Mucosa of descending colon (tissue), 3 donors: ENCODE results near the gene FNDC3B. TPM values are rescaled to one million over a fixed set of nuclear protein-coding genes. Genes with fewer than 3 reads are reported as not detected.
A peak's percentile ranks its signal among the peaks of the same experiment; 100 is the strongest.

Experiments
- ATAC-seq: fragments of 200-7000 bp; cut with Tn5 transposase; one replicate; pipeline ENCODE4 v1.9.1; 2020; ENCODE audit warnings: mild to moderate bottlenecking, moderate library complexity
- DNase-seq, 3 donors: peaks; one replicate each; pipeline ENCODE4 v3.0.0-alpha.2; 2020
- H3K36me3 ChIP-seq: fragments of 200-600 bp; one replicate; pipeline ENCODE4 v1.8.0; 2021; ENCODE audit warnings: low read depth, mild to moderate bottlenecking
- H3K4me1 ChIP-seq: fragments of 200-600 bp; one replicate; pipeline ENCODE4 v1.8.0; 2021; ENCODE audit warnings: low read depth, mild to moderate bottlenecking
- H3K4me3 ChIP-seq: fragments of 200-600 bp; one replicate; pipeline ENCODE4 v1.8.0; 2021; ENCODE audit warnings: mild to moderate bottlenecking
- H3K9me3 ChIP-seq: fragments of 200-600 bp; one replicate; pipeline ENCODE4 v1.8.0; 2021; ENCODE audit warnings: mild to moderate bottlenecking
- intact Hi-C, 2 donors: fragments of 100-400 bp; cut with DNase I in 1 of 2; cut with micrococcal nuclease in 1 of 2; formaldehyde crosslinking; loops; one replicate each; pipeline versions ENCODE4 v1.11.0 to v1.11.1; 2022; cut with DNase I, micrococcal nuclease
- total RNA-seq, 3 donors: library from RNA; stranded (reverse); fragmentation: NEBNext Ultra II Directional in 2 of 3; extraction: Animal tissue kit (Norgen Biotek cat#: 25700) in 2 of 3; gene quantifications; one replicate each; pipeline versions ENCODE4 v1.2.1 to v1.2.4, GENCODE V29; 2021 to 2023
- TF ChIP-seq, protein P1 (sequence below): fragments of 200-600 bp; IDR thresholded peaks from one replicate; pipeline ENCODE4 v1.8.0; 2022; ENCODE audit warnings: antibody characterized with exemption, mild to moderate bottlenecking
- donor health status: DM: no; HTN: no; CAD: no; lungs with moderate emphysema.
- donor health status: DM: no; HTN: no; CAD: no.
- donor health status: DM: no; HTN: yes; CAD: no.

The FNDC3B gene
- total RNA-seq, 3 donors from 2014 or later, result 107 to 132 (median 126) TPM

DNA sequence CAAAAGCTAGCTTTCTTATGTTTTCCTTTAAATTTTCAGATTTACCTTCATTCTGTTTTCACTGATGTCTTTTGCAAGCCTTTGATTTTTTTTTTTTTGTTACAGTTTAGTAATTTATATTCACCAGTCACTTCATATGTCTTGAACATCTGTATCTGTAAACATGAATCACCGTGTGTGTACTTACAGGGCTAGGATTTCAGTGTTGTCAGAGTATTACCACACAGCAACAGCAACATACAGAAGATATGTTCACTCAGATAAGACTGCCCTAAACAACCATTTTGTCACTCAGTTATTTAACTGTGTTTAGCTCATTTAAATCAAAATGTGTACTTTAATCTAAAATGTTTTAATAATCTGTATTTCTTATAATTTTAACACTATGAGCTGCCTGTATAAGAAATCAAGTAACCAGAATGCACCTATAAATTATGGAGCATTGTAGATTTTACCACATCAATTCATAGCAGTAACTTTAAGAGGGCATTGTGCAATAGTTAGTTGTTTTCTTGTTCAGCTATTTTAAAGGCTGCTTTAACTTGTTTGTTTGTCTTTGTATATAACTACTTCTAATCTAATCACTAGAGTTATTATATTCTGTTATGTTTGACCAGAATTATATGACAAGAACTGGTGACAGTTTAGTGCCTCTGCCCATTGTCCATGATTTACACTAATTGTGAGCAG, 358.5 kb downstream of the FNDC3B start:
- TF ChIP-seq, protein P1, sequence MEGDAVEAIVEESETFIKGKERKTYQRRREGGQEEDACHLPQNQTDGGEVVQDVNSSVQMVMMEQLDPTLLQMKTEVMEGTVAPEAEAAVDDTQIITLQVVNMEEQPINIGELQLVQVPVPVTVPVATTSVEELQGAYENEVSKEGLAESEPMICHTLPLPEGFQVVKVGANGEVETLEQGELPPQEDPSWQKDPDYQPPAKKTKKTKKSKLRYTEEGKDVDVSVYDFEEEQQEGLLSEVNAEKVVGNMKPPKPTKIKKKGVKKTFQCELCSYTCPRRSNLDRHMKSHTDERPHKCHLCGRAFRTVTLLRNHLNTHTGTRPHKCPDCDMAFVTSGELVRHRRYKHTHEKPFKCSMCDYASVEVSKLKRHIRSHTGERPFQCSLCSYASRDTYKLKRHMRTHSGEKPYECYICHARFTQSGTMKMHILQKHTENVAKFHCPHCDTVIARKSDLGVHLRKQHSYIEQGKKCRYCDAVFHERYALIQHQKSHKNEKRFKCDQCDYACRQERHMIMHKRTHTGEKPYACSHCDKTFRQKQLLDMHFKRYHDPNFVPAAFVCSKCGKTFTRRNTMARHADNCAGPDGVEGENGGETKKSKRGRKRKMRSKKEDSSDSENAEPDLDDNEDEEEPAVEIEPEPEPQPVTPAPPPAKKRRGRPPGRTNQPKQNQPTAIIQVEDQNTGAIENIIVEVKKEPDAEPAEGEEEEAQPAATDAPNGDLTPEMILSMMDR, result no peak
- H3K9me3 ChIP-seq, result no peaks in the 10 kb centered on the region
- no peaks in the 10 kb centered on the region for H3K4me1 ChIP-seq
- DNase-seq (no peak), ATAC-seq (peak; percentile 42)
- intact Hi-C loops, result no loop called here
- no peaks in the 10 kb centered on the region for H3K36me3 ChIP-seq
- no peak overlapping the region for H3K4me3 ChIP-seq

DNA sequence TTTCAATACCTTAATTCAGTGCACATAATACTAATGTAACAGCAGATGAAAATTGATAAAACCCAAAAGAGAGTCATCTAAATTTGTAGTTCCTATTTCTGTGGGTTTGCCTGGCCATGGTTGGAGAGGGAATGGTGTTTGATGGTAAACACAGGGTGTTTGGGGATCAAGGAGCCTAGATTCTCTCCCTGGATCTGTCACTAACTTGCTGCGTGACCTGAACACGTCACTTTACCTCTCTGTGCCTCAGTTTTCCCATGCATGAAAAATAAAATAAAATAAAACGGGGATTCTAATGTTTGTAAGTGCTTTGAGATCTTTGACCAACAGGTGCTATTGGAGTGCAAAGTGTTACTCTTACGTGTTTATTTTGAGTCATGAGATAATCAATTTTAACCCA, 359.1 kb downstream of the FNDC3B start:
- no peaks in the 10 kb centered on the region for H3K36me3 ChIP-seq
- no peak overlapping the region for H3K4me3 ChIP-seq
- H3K9me3 ChIP-seq, result no peaks in the 10 kb centered on the region
- intact Hi-C loops, result no loop called here
- H3K4me1 ChIP-seq, result no peaks in the 10 kb centered on the region
- no peak for DNase-seq
- no peak for ATAC-seq
- TF ChIP-seq, protein P1, result no peak

DNA sequence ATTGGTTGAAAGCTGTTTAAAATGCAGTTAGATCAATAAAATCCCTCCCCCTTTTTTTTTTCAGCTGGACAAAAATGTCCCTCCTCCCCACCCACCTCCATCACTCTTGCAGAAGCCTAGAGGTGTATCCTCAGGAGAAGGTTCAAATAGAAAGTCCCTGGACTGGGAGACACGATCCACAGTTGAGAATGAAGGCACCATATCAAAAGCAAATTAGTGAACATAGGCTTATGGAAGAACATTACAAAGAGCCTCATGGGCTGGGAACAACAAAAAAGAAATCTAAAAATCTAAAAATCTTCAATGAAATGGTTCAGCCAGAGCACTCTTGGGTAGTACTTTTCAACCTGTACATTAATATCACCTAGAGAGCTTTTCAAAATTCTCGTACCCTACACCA, 362.7 kb downstream of the FNDC3B start:
- H3K4me3 ChIP-seq, result no peak overlapping the region
- DNase-seq, result no peak
- no peaks in the 10 kb centered on the region for H3K36me3 ChIP-seq
- TF ChIP-seq, protein P1, result no peak
- no peaks in the 10 kb centered on the region for H3K9me3 ChIP-seq
- ATAC-seq, result no peak
- no peaks in the 10 kb centered on the region for H3K4me1 ChIP-seq
- intact Hi-C loops, result no loop called here

DNA sequence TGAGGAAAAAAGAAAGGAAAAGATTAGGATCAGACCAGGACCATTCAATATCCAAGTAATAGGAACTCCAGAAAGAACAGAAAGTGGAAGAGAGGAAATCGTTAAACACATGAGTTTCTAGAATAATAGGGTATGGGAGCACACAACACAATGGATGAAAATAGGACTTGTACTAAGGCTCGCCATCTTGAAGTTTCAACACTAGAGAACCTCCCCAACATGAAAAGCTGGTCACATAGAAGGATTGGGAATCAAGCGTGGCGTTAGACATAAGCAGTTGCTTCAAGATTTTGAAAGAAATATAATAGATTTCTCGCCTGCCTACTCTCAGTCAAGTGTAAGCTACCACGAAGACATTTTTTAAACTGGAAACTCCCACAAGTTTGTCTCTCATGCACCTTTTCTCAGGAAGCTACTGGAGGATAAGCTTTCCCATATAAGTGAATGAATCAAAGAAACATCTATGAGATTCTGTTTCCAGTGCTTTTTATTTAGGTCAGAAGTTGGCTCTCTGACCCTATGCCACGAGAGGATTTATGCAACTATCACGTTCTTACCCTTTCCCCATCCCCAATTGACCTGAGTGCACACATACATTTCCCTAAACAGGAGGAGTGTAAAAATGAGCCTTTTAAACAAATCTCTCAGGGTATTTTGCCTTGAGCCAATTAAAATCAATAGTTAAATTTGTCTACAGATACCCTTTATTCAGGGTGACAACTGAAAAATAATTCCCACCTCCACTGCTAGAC, 363.7 kb downstream of the FNDC3B start:
- intact Hi-C loops, result no loop called here
- Histone ChIP-seq H3K9me3 (no peaks in the 10 kb centered on the region), H3K4me1 (no peaks in the 10 kb centered on the region), H3K36me3 (no peaks in the 10 kb centered on the region), H3K4me3 (no peak overlapping the region)
- TF ChIP-seq, protein P1, result no peak
- no peak for DNase-seq
- no peak for ATAC-seq

DNA sequence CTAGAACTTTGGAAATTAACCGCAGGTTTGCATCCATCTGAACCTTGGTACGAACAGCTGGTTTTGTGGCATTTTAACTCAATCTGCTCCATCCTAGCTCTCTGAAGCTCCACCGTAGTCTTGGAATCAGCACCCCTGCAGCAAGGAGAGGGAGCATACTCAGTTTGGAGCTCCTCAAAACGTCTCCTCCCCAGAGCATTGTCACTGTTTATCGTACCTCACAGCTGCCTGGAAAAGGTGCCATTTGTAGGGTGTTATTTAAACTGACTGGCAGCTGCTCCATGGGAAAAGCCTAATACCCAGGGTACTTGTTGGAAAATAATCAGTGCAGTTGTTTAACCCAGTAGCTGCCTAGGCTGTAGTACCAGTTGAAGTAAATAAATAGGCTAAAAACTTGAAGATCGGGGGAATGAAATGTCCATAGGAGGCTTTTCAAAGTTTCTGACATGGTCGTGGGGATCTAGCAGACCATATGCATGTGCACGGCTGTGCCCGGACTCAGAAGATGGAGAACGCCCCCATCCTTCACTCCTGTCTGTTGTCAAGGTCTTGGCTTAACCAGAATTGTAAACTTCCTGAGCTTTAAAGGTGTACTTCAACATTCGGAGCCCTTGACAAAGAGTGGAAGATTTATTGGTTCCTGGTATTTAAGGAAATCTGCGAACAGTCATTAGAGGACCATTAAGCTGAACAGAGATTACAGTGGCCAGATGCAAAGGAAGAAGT, 365.0 kb downstream of the FNDC3B start:
- H3K9me3 ChIP-seq, result no peaks in the 10 kb centered on the region
- DNase-seq, result no peak
- intact Hi-C loops, result no loop called here
- H3K4me3 ChIP-seq, result no peak overlapping the region
- no peaks in the 10 kb centered on the region for H3K36me3 ChIP-seq
- TF ChIP-seq, protein P1, result no peak
- ATAC-seq, result no peak
- no peaks in the 10 kb centered on the region for H3K4me1 ChIP-seq
